ENCODE data around the gene SCT. TPM values are rescaled to one million over a fixed set of nuclear protein-coding genes. Genes with fewer than 3 reads are reported as not detected.

SCT gene
- total and polyA plus RNA-seq, 2 experiments from 2014 or later: 2.6 TPM; not detected in 1

DNA sequence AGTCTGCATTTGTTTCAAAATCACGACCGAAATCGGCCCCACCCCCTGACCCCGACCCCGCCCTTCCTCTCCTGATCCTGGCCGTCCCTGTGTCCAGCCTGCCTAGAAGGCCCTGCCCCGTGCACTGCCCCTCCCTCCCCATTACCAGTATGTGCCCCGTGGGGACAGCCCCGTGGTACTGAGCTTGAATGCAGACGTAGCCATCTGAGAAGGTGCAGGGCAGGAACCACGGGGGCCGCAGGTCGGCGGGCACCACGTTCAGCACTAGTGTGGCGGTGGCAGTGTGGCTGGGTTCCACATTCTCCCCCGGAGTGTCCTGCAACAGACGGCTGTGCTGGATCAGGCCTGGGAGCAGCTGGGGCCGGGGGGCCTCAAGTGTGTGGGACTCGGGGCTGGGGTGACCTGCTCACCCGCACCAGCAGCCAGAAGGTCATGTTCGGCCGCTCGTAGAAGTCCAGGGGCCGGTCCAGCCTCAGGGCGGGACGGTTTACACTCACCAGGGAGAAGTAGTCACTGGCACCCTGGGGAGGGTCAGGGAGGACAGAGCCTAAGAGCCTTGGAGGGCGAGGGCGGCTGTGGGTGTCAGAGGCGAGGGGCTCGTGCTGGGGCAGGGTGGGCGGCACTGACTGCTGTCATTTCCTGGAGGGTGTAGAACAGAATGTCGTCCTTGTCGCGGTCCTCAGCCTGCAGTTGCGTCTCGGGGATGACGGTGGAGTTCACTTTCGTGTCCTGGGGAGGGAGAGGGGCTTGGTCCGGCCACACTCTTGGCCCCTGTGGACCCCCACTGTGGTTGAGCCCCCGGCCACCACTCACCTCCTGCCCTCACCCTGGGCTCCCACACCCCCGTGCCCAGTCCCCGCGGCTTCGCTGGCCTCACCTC, 5.8 kb downstream of the SCT start (continued):
- no peak for TF ChIP-seq EZH2 (IDR thresholded peaks at IDR 0.05; ENCODE audit: low read depth, unreplicated experiment)
- no peak for TF ChIP-seq REST (IDR thresholded peaks at IDR 0.05; ENCODE audit: unreplicated experiment)
- no peak for TF ChIP-seq NANOG (IDR thresholded peaks at IDR 0.05; ENCODE audit: borderline replicate concordance)
- TF ChIP-seq JUNB (IDR thresholded peaks at IDR 0.05; ENCODE audit: unreplicated experiment): no peak
- TF ChIP-seq CREB1 (CRISPR knock-in tag; IDR thresholded peaks at IDR 0.05; ENCODE audit: low read depth): no peak
- TF ChIP-seq EZH2phosphoT487 (IDR thresholded peaks at IDR 0.05; ENCODE audit: unreplicated experiment): no peak

GRCh38 chr11:620201-620600, 6.8 kb downstream of the SCT start:
- Histone ChIP-seq H3K4me2 (no peak overlapping the region), H3F3A (replicated peaks; ENCODE audit: low read depth) (peaks cover 6% of the 10 kb centered on the region), H3K4me3 (no peak overlapping the region), H3K79me2 (replicated peaks; ENCODE audit: insufficient read depth) (no peaks in the 10 kb centered on the region), H3K36me3 (ENCODE audit: insufficient read depth) (no peaks in the 10 kb centered on the region), H4K20me1 (replicated peaks; ENCODE audit: insufficient read depth) (no peaks in the 10 kb centered on the region), H2AFZ (no peak overlapping the region), H3K4me1 (ENCODE audit: insufficient read depth) (peaks cover 7% of the 10 kb centered on the region; the same call in 1 of the 2 replicates), H3K9me2 (ENCODE audit: insufficient read depth) (no peaks in the 10 kb centered on the region), H3K27me3 (ENCODE audit: insufficient read depth) (no peaks in the 10 kb centered on the region; the same call in 1 of the 2 replicates), H3K27ac (ENCODE audit: low read depth) (no peak overlapping the region)
- no peaks in the 10 kb centered on the region for H3K9me3 Mint-ChIP-seq
- no peak overlapping the region for H3K4me3 Mint-ChIP-seq
- no peak overlapping the region for H3K27ac Mint-ChIP-seq
- H3K27me3 Mint-ChIP-seq (ENCODE audit: insufficient read depth, low read depth, poor library complexity): peaks cover 14% of the 10 kb centered on the region
- ATAC-seq: no peak
- no peak for TF ChIP-seq STAT1 (IDR thresholded peaks at IDR 0.05; ENCODE audit: unreplicated experiment)
- no peaks in the 10 kb centered on the region for H3K4me1 Mint-ChIP-seq
- DNase-seq (ENCODE audit: low spot score): no peak
- no peaks in the 10 kb centered on the region for H3K36me3 Mint-ChIP-seq (ENCODE audit: low read depth)

- Histone ChIP-seq H4K20me1 (replicated peaks; ENCODE audit: insufficient read depth) (no peaks in the 10 kb centered on the region), H3F3A (replicated peaks; ENCODE audit: low read depth) (peaks cover 9% of the 10 kb centered on the region), H3K27ac (ENCODE audit: low read depth) (no peak overlapping the region), H3K79me2 (replicated peaks; ENCODE audit: insufficient read depth) (no peaks in the 10 kb centered on the region), H2AFZ (no peak overlapping the region), H3K9me2 (ENCODE audit: insufficient read depth) (no peaks in the 10 kb centered on the region), H3K4me3 (no peak overlapping the region), H3K4me2 (no peak overlapping the region), H3K27me3 (ENCODE audit: insufficient read depth) (no peaks in the 10 kb centered on the region), H3K4me1 (ENCODE audit: insufficient read depth) (peaks cover 7% of the 10 kb centered on the region; the same call in 1 of the 2 replicates), H3K36me3 (ENCODE audit: insufficient read depth) (no peaks in the 10 kb centered on the region)
- H3K27me3 Mint-ChIP-seq (ENCODE audit: insufficient read depth, low read depth, poor library complexity): peaks cover 14% of the 10 kb centered on the region
- H3K9me3 Mint-ChIP-seq: no peaks in the 10 kb centered on the region
- no peaks in the 10 kb centered on the region for H3K36me3 Mint-ChIP-seq (ENCODE audit: low read depth)
- ATAC-seq (no peak), DNase-seq (ENCODE audit: low spot score) (no peak)
- H3K4me1 Mint-ChIP-seq: no peaks in the 10 kb centered on the region; the same call in 2 of the 3 replicates
- H3K27ac Mint-ChIP-seq: no peak overlapping the region
- H3K4me3 Mint-ChIP-seq: no peak overlapping the region
- TF ChIP-seq, protein P1, sequence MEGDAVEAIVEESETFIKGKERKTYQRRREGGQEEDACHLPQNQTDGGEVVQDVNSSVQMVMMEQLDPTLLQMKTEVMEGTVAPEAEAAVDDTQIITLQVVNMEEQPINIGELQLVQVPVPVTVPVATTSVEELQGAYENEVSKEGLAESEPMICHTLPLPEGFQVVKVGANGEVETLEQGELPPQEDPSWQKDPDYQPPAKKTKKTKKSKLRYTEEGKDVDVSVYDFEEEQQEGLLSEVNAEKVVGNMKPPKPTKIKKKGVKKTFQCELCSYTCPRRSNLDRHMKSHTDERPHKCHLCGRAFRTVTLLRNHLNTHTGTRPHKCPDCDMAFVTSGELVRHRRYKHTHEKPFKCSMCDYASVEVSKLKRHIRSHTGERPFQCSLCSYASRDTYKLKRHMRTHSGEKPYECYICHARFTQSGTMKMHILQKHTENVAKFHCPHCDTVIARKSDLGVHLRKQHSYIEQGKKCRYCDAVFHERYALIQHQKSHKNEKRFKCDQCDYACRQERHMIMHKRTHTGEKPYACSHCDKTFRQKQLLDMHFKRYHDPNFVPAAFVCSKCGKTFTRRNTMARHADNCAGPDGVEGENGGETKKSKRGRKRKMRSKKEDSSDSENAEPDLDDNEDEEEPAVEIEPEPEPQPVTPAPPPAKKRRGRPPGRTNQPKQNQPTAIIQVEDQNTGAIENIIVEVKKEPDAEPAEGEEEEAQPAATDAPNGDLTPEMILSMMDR (conservative IDR thresholded peaks at IDR 0.05; ENCODE audit: low read depth in 2 of 2): no peak
- TF ChIP-seq NANOG (IDR thresholded peaks at IDR 0.05; ENCODE audit: borderline replicate concordance) (no peak), EZH2phosphoT487 (IDR thresholded peaks at IDR 0.05; ENCODE audit: unreplicated experiment) (no peak)
These were observed 7.3 kb downstream of the SCT start for GRCh38 chr11:619628-620050.

All from GM23338 (cell line).